Thyroid gland (tissue), 4 donors: ENCODE data around the gene STEAP1B. TPM values are rescaled to one million over a fixed set of nuclear protein-coding genes. Genes with fewer than 3 reads are reported as not detected.

ENCODE experiments used
- DNase-seq, 2 donors: peaks; one replicate each; pipeline ENCODE4 v3.0.0-alpha.2; 2019
- H3K27ac ChIP-seq, 3 donors: fragments of 200-600 bp; sonication (generic); 1 replicate in 2 of 3; 2 replicates in 1 of 3; pipeline ENCODE4 v1.5.1; 2016 to 2019; ENCODE audit warnings: mild to moderate bottlenecking in 1 of 3, moderate library complexity in 1 of 3
- H3K27me3 ChIP-seq: fragments of 200-600 bp; sonication (generic); one replicate; pipeline ENCODE4 v1.5.1; 2019
- H3K36me3 ChIP-seq, 2 donors: fragments of 200-600 bp; sonication (generic); one replicate each; pipeline ENCODE4 v1.5.1; 2016 to 2019
- H3K4me1 ChIP-seq, 2 donors: fragments of 200-600 bp; sonication (generic); one replicate each; pipeline ENCODE4 v1.5.1; 2017 to 2019
- H3K4me3 ChIP-seq, 3 donors: fragments of 200-600 bp; sonication (generic); replicated peaks in 1 of 3; 1 replicate in 2 of 3; 2 replicates in 1 of 3; pipeline ENCODE4 v1.5.1; 2016; ENCODE audit warnings: mild to moderate bottlenecking in 1 of 3
- H3K9me3 ChIP-seq: fragments of 200-600 bp; sonication (generic); one replicate; pipeline ENCODE4 v1.5.1; 2017
- POLR2A ChIP-seq, 2 donors: fragments of 450-650 bp; IDR thresholded peaks; one replicate each; pipeline ENCODE4 v1.6.1; 2017; ENCODE audit warnings: antibody characterized with exemption in 2 of 2, mild to moderate bottlenecking in 2 of 2, moderate library complexity in 1 of 2
- WGBS, 2 donors: methylation state at CpG; one replicate each; pipeline ENCODE4 v1.1.5; 2017; 5-methylcytosine and 5-hydroxymethylcytosine counted together
- intact Hi-C: fragments of 100-400 bp; cut with DNase I; formaldehyde crosslinking; loops from one replicate; pipeline ENCODE4 v1.15.1; 2023
- total RNA-seq, 4 donors: library from RNA; depleted of rRNA; stranded (reverse); fragments of >200 nt; gene quantifications; one replicate each; pipeline ENCODE4 v1.2.3, GENCODE V29; 2016
- TF ChIP-seq, protein P1 (sequence below), 6 experiments: fragments of 200-600 bp in 3 of 6; fragments of 450-650 bp in 3 of 6; sonication (generic) in 3 of 6; IDR thresholded peaks; one replicate each; pipeline ENCODE4 v1.5.1; 2016 to 2019; ENCODE audit warnings: antibody characterized with exemption in 6 of 6, mild to moderate bottlenecking in 2 of 6, inconsistent platforms in 1 of 6, moderate library complexity in 1 of 6

The STEAP1B gene
- total RNA-seq, 4 donors from 2014 or later = 0.33 to 0.40 TPM; not detected in 2

DNA sequence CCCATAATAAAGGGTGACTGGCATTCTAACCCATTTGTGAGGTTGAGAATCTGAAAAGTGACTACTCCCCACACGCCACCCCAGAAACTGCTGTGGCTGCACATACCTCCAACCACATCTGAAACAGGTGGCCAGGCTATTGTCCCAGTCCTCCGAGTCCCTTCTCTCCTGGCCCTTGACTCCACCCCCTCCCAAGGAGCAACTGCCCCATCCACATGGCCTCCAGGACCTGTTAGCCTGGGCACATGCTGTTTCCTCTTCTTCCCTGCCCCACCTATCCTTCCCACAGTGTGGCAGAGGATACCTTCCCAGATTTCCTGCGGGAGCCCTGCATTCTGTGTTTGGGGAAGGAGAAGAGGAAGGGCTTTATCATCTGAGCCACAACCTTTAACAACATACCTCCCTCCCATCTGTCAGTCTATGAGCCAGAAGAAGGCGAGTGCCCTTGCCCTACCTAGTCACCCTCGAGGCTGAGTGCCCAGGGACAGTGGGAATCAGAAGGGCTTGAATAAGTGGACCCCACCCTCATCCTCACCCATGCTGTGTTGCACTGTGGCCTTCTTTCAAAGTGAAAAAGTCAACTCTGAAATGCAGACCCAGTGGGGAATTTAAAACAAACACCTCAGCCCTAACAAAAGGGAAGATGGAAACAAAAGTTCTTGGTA is 11.9 kb downstream of the STEAP1B start:
- H3K36me3 ChIP-seq = no peaks in the 10 kb centered on the region
- 73 to 75% methylated on average over 5 of the region's 5 CpGs for WGBS, 2 donors
- no peak overlapping the region for H3K4me3 ChIP-seq
- no peaks in the 10 kb centered on the region for H3K4me1 ChIP-seq
- intact Hi-C loops = loop anchor here (2.0 kb wide), 1 partner anchor 377 kb away; no protein-coding TSS in a partner anchor
- H3K27me3 ChIP-seq = no peaks in the 10 kb centered on the region
- no peak for DNase-seq
- H3K27ac ChIP-seq = no peak overlapping the region
- TF ChIP-seq, protein P1, sequence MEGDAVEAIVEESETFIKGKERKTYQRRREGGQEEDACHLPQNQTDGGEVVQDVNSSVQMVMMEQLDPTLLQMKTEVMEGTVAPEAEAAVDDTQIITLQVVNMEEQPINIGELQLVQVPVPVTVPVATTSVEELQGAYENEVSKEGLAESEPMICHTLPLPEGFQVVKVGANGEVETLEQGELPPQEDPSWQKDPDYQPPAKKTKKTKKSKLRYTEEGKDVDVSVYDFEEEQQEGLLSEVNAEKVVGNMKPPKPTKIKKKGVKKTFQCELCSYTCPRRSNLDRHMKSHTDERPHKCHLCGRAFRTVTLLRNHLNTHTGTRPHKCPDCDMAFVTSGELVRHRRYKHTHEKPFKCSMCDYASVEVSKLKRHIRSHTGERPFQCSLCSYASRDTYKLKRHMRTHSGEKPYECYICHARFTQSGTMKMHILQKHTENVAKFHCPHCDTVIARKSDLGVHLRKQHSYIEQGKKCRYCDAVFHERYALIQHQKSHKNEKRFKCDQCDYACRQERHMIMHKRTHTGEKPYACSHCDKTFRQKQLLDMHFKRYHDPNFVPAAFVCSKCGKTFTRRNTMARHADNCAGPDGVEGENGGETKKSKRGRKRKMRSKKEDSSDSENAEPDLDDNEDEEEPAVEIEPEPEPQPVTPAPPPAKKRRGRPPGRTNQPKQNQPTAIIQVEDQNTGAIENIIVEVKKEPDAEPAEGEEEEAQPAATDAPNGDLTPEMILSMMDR (IDR thresholded peaks at IDR 0.05) = no peak
- TF ChIP-seq POLR2A (IDR thresholded peaks at IDR 0.05) = no peak
- no peaks in the 10 kb centered on the region for H3K9me3 ChIP-seq

DNA sequence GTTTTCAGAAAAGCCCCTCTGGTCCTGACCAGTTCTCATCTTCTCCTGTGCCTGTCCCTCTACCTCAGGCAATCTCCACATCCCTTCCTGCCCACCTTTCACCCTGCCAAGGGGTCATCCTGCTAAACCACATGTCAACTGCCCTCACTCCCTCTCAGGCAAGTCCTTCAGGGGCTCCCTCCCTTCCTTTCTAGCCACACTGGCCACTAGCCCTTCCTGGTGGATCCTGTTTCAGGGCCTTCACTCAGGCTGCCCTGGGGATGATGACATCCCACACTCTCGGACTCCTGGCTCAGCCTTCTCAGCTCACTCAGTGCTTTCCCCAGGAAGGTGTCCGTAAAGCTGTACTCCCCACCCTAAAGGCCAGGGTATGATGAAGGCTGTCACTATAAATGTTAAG is 13.4 kb downstream of the STEAP1B start:
- TF ChIP-seq, protein P1 (IDR thresholded peaks at IDR 0.05) = no peak
- TF ChIP-seq POLR2A (IDR thresholded peaks at IDR 0.05) = no peak
- DNase-seq = no peak

DNA sequence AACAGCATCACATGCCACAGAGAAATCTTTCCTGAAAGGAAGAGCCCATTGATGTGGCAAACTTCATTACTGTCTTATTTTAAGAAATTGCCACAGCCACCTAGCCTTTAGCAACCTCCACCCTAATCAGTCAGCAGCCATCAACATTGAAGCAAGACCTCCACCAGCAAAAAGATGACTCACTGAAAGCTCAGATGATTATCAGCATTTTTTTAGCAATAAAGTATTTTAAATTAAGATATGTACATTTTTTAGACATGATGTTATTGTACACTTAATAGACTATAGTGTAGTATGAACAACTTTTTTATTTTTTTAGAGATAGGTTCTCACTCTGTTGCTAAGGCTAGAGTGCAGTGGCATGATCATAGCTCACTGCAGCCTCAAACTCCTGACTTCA is 14.8 kb downstream of the STEAP1B start:
- intact Hi-C loops = no loop called here
- no peaks in the 10 kb centered on the region for H3K9me3 ChIP-seq
- no peaks in the 10 kb centered on the region for H3K36me3 ChIP-seq
- H3K4me1 ChIP-seq = no peaks in the 10 kb centered on the region
- TF ChIP-seq, protein P1 (IDR thresholded peaks at IDR 0.05) = no peak
- TF ChIP-seq POLR2A (IDR thresholded peaks at IDR 0.05) = no peak
- DNase-seq = no peak
- no peak overlapping the region for H3K4me3 ChIP-seq
- no peaks in the 10 kb centered on the region for H3K27me3 ChIP-seq
- no peak overlapping the region for H3K27ac ChIP-seq

More for the DNA sequence above, 13.4 kb downstream of the STEAP1B start:
- intact Hi-C loops = no loop called here
- H3K27ac ChIP-seq = no peak overlapping the region
- no peaks in the 10 kb centered on the region for H3K36me3 ChIP-seq
- H3K4me3 ChIP-seq = no peak overlapping the region
- 84 to 87% methylated on average over 2 of the region's 2 CpGs for WGBS, 2 donors
- H3K27me3 ChIP-seq = no peaks in the 10 kb centered on the region
- no peaks in the 10 kb centered on the region for H3K9me3 ChIP-seq
- H3K4me1 ChIP-seq = no peaks in the 10 kb centered on the region

DNA sequence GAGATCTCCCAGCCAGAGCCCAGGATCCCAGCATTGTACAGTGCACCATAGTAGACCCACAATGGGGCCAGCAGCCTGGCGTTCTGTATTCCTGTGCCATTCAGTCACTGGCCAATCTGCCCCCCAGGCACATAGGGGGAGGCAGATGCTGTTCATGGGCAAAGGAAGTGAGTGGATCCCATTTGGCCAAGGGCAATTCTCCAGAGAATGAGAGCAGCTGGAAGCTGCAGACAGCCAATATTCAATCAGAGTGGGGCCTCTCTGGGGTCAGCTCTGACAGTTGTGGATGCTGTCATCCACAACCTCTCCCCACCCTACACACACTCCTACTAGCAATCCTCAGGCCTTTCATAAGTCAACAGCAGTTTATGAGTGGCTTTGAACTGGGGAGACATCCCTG is 17.5 kb downstream of the STEAP1B start:
- Histone ChIP-seq H3K27me3 (no peaks in the 10 kb centered on the region), H3K27ac (no peak overlapping the region), H3K4me3 (no peak overlapping the region), H3K4me1 (no peaks in the 10 kb centered on the region), H3K36me3 (no peaks in the 10 kb centered on the region), H3K9me3 (no peaks in the 10 kb centered on the region)
- WGBS, 2 donors = 70 to 80% methylated on average over 1 of the region's 1 CpG
- TF ChIP-seq, protein P1 (IDR thresholded peaks at IDR 0.05) = no peak
- no peak for TF ChIP-seq POLR2A (IDR thresholded peaks at IDR 0.05)
- no peak for DNase-seq
- intact Hi-C loops = no loop called here

DNA sequence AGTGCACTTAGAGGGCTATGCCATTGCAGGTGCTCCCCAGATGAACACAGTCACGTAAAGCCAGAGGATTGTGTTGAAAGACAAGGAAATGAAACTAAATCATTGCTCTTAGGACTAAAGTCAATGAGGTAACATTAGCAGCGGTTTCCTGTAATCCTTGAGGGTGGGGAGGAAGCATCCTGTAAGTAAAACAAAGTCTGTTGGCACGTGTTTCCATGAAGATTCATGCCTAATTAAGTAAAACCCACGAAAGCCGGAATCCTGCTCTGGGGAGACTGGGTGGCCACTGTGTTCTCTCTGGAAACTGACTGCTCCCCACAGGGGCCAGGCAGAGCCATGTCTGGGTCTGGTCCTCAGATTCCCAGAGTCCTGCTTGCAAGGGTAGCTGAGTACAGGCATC is 18.3 kb downstream of the STEAP1B start:
- H3K4me3 ChIP-seq = no peak overlapping the region
- H3K36me3 ChIP-seq = no peaks in the 10 kb centered on the region
- no peak overlapping the region for H3K27ac ChIP-seq
- no peaks in the 10 kb centered on the region for H3K27me3 ChIP-seq
- 76 to 98% methylated on average over 5 of the region's 5 CpGs for WGBS, 2 donors
- H3K4me1 ChIP-seq = no peaks in the 10 kb centered on the region
- no peaks in the 10 kb centered on the region for H3K9me3 ChIP-seq
- intact Hi-C loops = no loop called here
- TF ChIP-seq, protein P1 (IDR thresholded peaks at IDR 0.05) = no peak
- TF ChIP-seq POLR2A (IDR thresholded peaks at IDR 0.05) = no peak
- no peak for DNase-seq
